HG03575 (cell line): ENCODE measurements around the gene DAB2IP.

Experiments
- ATAC-seq: cut with Tn5 transposase; IDR thresholded peaks from one replicate; pipeline ENCODE4 v1.9.1; 2021; ENCODE audit not compliant: unreplicated experiment, insufficient number of reproducible peaks, low FRiP score; ENCODE audit errors: extremely low read depth

DAB2IP gene

DNA sequence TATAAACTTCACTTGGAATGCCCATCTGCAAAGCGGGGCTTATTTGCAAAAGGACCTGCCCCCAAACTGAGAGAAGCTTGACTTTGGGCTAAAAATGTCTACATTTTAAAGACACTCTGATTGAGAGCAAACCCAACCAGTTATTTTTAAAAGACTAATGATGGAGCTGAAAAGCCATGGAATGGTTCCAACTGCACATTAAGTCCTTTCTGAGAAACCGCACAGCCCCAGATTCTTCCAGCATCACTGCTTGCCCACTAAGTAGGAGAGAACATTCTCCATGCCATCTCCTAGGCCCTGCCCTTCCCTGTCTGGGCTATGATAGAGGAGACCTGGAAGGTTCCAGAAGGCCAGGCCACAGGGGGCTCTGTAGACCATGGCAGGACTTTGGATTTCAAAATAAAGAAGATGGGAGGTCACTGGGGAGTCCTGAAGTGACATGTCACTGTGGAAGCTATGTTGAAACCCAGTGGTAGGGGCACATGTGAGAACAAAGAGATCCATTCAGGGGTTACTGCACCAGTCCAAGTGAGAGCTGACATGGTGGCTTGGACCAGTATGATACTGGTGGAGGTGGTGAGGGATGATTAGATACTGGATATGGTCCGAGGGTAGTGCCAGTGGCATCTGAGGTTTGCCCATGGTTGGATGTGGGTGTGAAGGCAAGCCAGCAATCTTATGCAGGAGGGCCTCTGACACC is 179.2 kb downstream of the DAB2IP start:
- ATAC-seq = no peak

DNA sequence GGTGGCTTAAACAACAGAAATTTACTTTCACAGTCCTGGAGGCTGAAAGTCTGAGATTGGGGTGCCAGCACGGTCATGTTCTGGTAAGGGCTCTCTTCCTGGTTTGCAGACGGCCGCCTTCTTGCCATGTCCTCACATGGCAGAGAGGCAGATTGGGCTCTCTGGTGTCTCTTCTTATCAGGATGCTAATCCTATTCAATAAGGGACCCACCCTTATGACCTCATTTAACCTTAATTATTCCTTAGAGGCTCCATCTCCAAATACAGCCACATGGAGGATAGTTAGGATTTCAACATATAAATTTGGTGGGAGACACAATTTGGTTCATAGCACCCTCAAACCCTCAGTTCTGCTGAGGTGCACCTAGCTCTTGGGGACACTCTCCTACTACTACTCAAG is 180.4 kb downstream of the DAB2IP start:
- no peak for ATAC-seq

DNA sequence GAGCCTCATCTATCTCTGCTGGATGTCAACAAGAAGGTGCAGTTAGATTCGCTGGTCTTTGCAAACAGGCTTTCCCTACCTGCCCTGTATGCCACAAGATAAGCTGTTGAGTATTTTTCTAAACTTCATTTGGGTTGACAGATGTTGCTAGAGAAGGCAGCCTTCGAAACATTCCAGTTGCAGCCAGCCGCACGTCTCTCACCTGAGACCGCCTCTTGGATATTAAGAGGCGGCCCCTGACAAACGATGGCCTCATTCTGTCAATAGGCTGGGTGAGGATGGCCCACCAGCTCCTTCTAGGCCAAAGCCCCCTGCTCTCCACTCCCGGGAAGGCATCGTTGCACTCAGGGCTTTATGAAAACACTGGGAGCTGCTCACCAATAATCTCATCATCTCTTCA is 181.6 kb downstream of the DAB2IP start:
- no peak for ATAC-seq
